Stimulated activated CD8-positive, alpha-beta memory T cell treated with anti-CD3 and anti-CD28 coated beads, Interleukin-7, amount 100 ng/mL, for 4 hours (primary cell): ENCODE results near the gene ZNF37A.
"Not testable (repeated sequence)": the region's sequence is repeated elsewhere in the genome, so short reads cannot be mapped to it uniquely, and the experiment has no call there.

Source experiments
- DNase-seq, 2 donors: peaks; one replicate each; pipeline ENCODE4 v3.0.0-alpha.2; 2020; ENCODE audit warnings: low read depth in 2 of 2

The ZNF37A gene

GRCh38 chr10:38094158-38094926, at the start of gene ZNF37A:
ZNF37A (plus strand) TSS chr10:38094337; CDS start chr10:38096618, 2,281 bp downstream.
- DNase-seq = peak; percentile 86 to 91

- no peak for DNase-seq
Observed at GRCh38 chr10:38045129-38045528, 49.0 kb upstream of the ZNF37A start.

- DNase-seq = no peak
Observed at GRCh38 chr10:38047666-38048065, 46.5 kb upstream of the ZNF37A start.

GRCh38 chr10:38050212-38050611, 43.9 kb upstream of the ZNF37A start:
- no peak for DNase-seq

- no peak for DNase-seq
Observed at GRCh38 chr10:38054361-38054797, 39.8 kb upstream of the ZNF37A start.

- DNase-seq = not testable (repeated sequence)
Observed at GRCh38 chr10:38055274-38055894, 38.8 kb upstream of the ZNF37A start.

- not testable (repeated sequence) for DNase-seq
Observed at GRCh38 chr10:38069663-38070062, 24.5 kb upstream of the ZNF37A start.

- no peak for DNase-seq
Observed at GRCh38 chr10:38070501-38070900, 23.6 kb upstream of the ZNF37A start.

GRCh38 chr10:38072552-38072951, 21.6 kb upstream of the ZNF37A start:
- no peak for DNase-seq

- DNase-seq = no peak
Observed at GRCh38 chr10:38076687-38077086, 17.4 kb upstream of the ZNF37A start.

GRCh38 chr10:38093318-38093717, 819 bp upstream of the ZNF37A start:
- not testable (repeated sequence) for DNase-seq

- DNase-seq = no peak
Observed at GRCh38 chr10:38093816-38094157, 350 bp upstream of the ZNF37A start.

GRCh38 chr10:38094927-38095574, 914 bp downstream of the ZNF37A start:
- DNase-seq = no peak

- DNase-seq = no peak
Observed at GRCh38 chr10:38102880-38103279, 8.7 kb downstream of the ZNF37A start.

- DNase-seq = no peak
Observed at GRCh38 chr10:38103756-38104155, 9.6 kb downstream of the ZNF37A start.

GRCh38 chr10:38112159-38112558, 18.0 kb downstream of the ZNF37A start:
- no peak for DNase-seq

GRCh38 chr10:38118072-38118807, 24.1 kb downstream of the ZNF37A start:
- DNase-seq = no peak

- no peak for DNase-seq
Observed at GRCh38 chr10:38119038-38119437, 24.9 kb downstream of the ZNF37A start.

GRCh38 chr10:38127812-38128211, 33.7 kb downstream of the ZNF37A start:
- no peak for DNase-seq

- DNase-seq = no peak
Observed at GRCh38 chr10:38143587-38143986, 49.5 kb downstream of the ZNF37A start.

GRCh38 chr10:38146579-38147333, 52.6 kb downstream of the ZNF37A start:
- no peak for DNase-seq
